Measurements from ENCODE around the gene TAS1R2.

DNA sequence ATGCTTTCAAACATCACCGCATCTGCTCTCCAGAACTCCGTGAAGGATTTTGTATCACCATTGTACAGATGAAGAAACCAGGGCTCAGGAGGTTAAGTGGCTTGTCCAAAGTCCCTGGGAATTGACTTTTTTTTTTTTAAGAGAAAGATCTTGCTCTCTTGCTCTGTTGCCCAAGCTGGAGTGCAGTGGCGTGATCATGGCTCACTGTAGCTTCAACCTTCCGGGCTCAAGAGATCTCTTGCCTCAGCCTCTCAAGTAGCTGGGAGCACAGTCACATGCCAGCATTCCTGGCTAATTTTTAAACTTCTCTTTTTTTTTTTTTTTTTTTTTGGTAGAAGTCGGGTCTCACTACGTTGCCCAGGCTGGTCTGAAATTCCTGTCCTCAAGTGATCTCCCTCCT, 6.9 kb upstream of the TAS1R2 start:
- TF ChIP-seq, protein P1, sequence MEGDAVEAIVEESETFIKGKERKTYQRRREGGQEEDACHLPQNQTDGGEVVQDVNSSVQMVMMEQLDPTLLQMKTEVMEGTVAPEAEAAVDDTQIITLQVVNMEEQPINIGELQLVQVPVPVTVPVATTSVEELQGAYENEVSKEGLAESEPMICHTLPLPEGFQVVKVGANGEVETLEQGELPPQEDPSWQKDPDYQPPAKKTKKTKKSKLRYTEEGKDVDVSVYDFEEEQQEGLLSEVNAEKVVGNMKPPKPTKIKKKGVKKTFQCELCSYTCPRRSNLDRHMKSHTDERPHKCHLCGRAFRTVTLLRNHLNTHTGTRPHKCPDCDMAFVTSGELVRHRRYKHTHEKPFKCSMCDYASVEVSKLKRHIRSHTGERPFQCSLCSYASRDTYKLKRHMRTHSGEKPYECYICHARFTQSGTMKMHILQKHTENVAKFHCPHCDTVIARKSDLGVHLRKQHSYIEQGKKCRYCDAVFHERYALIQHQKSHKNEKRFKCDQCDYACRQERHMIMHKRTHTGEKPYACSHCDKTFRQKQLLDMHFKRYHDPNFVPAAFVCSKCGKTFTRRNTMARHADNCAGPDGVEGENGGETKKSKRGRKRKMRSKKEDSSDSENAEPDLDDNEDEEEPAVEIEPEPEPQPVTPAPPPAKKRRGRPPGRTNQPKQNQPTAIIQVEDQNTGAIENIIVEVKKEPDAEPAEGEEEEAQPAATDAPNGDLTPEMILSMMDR (IDR thresholded peaks at IDR 0.05), result no peak
- TF ChIP-seq POLR2AphosphoS5 (IDR thresholded peaks at IDR 0.05), result no peak
- TF ChIP-seq POLR2A (IDR thresholded peaks at IDR 0.05), result no peak
